HepG2 (cell line): ENCODE results near the gene ZNF764. TPM values are rescaled to one million over a fixed set of nuclear protein-coding genes. Genes with fewer than 3 reads are reported as not detected.
A peak's percentile ranks its signal among the peaks of the same experiment; 100 is the strongest.

Experiments used
- CHD4 ChIP-seq: fragments of 200-600 bp; sonication (generic); IDR thresholded peaks from 2 replicates; pipeline ENCODE4 v1.7.0; 2017; ENCODE audit warnings: mild to moderate bottlenecking, low read length, borderline replicate concordance
- DPF2 ChIP-seq: sonication (generic); formaldehyde crosslinking; IDR thresholded peaks from 2 replicates; pipeline ENCODE4 v1.4.0; 2020; ENCODE audit warnings: mild to moderate bottlenecking, low read depth, missing genetic modification reagents, borderline replicate concordance
- HNRNPH1 ChIP-seq: fragments of 200-400 bp; formaldehyde crosslinking; optimal IDR thresholded peaks from 2 replicates; pipeline ENCODE3; 2017; ENCODE audit warnings: mild to moderate bottlenecking, low read depth, low read length
- JUN ChIP-seq: sonication (generic); formaldehyde crosslinking; IDR thresholded peaks from 2 replicates; pipeline ENCODE4 v1.4.0; 2020; ENCODE audit warnings: mild to moderate bottlenecking, missing genetic modification reagents
- NONO ChIP-seq, 2 experiments: fragments of 450-650 bp in 1 of 2; sonication (generic) in 1 of 2; formaldehyde crosslinking in 1 of 2; IDR thresholded peaks in 1 of 2; conservative IDR thresholded peaks in 1 of 2; 2 replicates each; pipeline versions ENCODE4 v1.6.1 to v1.8.0; 2017 to 2022; ENCODE audit warnings: mild to moderate bottlenecking in 1 of 2, missing genetic modification reagents in 1 of 2, moderate library complexity in 1 of 2
- REPIN1 ChIP-seq: sonication (generic); formaldehyde crosslinking; IDR thresholded peaks from 2 replicates; pipeline ENCODE4 v1.8.0; 2022; ENCODE audit warnings: missing genetic modification reagents, low read depth, mild to moderate bottlenecking, borderline replicate concordance
- SRSF9 ChIP-seq: fragments of 200-400 bp; formaldehyde crosslinking; IDR thresholded peaks from 2 replicates; pipeline ENCODE4 v1.6.1; 2018; ENCODE audit warnings: borderline replicate concordance, mild to moderate bottlenecking, low read depth, low read length; ENCODE audit not compliant: insufficient read depth, poor library complexity, severe bottlenecking
- TBP ChIP-seq: sonication (generic); formaldehyde crosslinking; IDR thresholded peaks from 2 replicates; pipeline ENCODE4 v1.5.0; 2020; ENCODE audit warnings: missing genetic modification reagents
- U2AF1 ChIP-seq: fragments of 200-400 bp; formaldehyde crosslinking; optimal IDR thresholded peaks from 2 replicates; pipeline ENCODE3; 2017; ENCODE audit warnings: mild to moderate bottlenecking, low read depth, low read length
- YEATS2 ChIP-seq: sonication (generic); formaldehyde crosslinking; IDR thresholded peaks from 2 replicates; pipeline ENCODE4 v1.4.0; 2020; ENCODE audit warnings: missing genetic modification reagents, borderline replicate concordance
- ZFP36L2 ChIP-seq: sonication (generic); formaldehyde crosslinking; IDR thresholded peaks from 2 replicates; pipeline ENCODE4 v1.4.0; 2020; ENCODE audit warnings: missing genetic modification reagents
- ZNF256 ChIP-seq: sonication (generic); formaldehyde crosslinking; conservative IDR thresholded peaks from 2 replicates; pipeline ENCODE4 v1.4.0; 2020; ENCODE audit warnings: missing genetic modification reagents
- ZNF33A ChIP-seq: sonication (generic); formaldehyde crosslinking; IDR thresholded peaks from 2 replicates; pipeline ENCODE4 v1.5.1; 2020; ENCODE audit warnings: missing genetic modification reagents, mild to moderate bottlenecking, moderate library complexity, borderline replicate concordance
- ZNF496 ChIP-seq: sonication (generic); formaldehyde crosslinking; IDR thresholded peaks from 2 replicates; pipeline ENCODE4 v1.8.1; 2023; ENCODE audit warnings: mild to moderate bottlenecking, moderate library complexity, missing genetic modification reagents; ENCODE audit not compliant: insufficient replicate concordance
- ZNF678 ChIP-seq: sonication (generic); formaldehyde crosslinking; IDR thresholded peaks from 2 replicates; pipeline ENCODE4 v1.4.0; 2020; ENCODE audit warnings: mild to moderate bottlenecking, missing genetic modification reagents
- polyA plus RNA-seq, 8 experiments: library from polyadenylated mRNA; depleted of rRNA in 3 of 8; stranded (reverse) in 7 of 8; unstranded in 1 of 8; fragments of >200 nt; fragmentation: Illumina TruSeq in 4 of 8; extraction: Trizol in 4 of 8; gene quantifications; 2 replicates each; pipeline versions ENCODE4 v1.2.1 to v1.2.3, GENCODE V29; 2011 to 2016; ENCODE audit warnings: low read depth in 4 of 8, missing spikeins in 1 of 8, mixed read lengths in 1 of 8; ENCODE audit not compliant: insufficient read depth in 1 of 8
- total RNA-seq, 5 experiments: library from RNA; depleted of rRNA; stranded (reverse); fragments of >200 nt; fragmentation: Illumina TruSeq; extraction: Trizol; gene quantifications; 2 replicates each; pipeline ENCODE4 v1.2.3, GENCODE V29; 2016; ENCODE audit warnings: low read depth in 1 of 5
- TF ChIP-seq, protein P1 (sequence below): sonication (generic); formaldehyde crosslinking; IDR thresholded peaks from 2 replicates; pipeline ENCODE4 v1.4.0; 2020; ENCODE audit warnings: missing genetic modification reagents, borderline replicate concordance
- TF ChIP-seq, protein P2 (sequence below): IDR thresholded peaks from 2 replicates; pipeline ENCODE4 v1.6.1; 2012; ENCODE audit warnings: low read depth, low read length, improper control_type of control experiment
- TF ChIP-seq, protein P3 (sequence below): sonication (generic); formaldehyde crosslinking; IDR thresholded peaks from 2 replicates; pipeline ENCODE4 v1.4.0; 2020; ENCODE audit warnings: missing genetic modification reagents
- TF ChIP-seq, protein P4 (sequence below): sonication (generic); formaldehyde crosslinking; IDR thresholded peaks from 2 replicates; pipeline ENCODE4 v1.5.1; 2020; ENCODE audit warnings: mild to moderate bottlenecking, missing genetic modification reagents, moderate library complexity

The ZNF764 gene
- total and polyA plus RNA-seq, 2 of the 13 experiments (the other 11 are each of a cell fraction or from before 2014, with no cell fraction given): 4.1 to 9.1 TPM

DNA sequence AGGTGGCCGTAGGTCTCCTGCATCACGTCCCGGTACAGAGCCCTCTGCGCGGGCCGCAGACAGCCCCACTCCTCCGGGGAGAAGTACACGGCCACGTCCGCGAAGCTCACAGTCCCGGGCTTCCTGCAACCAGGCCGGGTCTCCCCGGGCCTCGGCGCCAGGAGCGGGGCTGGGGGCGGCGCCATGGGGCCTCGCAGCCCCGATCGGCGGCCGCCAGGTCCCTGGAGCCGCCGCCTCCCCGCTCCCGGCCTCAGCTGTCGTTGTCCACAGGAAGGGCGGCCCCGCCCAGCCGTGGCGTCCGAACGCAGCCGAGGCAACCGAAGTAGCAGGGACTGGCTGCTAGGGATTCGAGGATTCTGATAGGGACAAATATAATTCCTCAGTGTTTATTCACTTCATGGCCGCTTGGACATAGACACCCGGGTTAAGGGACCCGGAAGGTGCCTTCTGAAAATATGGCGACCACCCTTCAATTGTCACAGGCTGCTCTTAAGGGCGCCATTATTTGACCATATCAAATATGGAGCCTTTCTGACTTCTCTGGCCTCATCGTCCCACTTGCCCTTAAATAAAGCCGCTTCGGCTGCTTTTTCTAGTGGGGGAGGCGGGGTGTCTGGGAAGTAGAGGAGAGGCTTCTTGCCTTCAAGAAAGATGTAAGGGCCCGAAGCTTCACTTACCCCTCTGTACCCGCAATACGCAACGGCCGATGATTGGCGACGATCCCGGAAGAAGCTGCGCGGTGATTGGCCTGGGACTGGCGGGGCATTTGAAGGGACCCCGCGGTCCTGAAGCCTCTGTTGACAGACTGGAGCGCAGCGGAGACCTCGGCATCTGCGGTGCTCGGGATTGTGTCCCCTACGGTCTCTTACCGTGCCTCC lies 13.5 kb upstream of the ZNF764 start, which contains the start of gene ZNF688 (continued):
- no peak for TF ChIP-seq HNRNPH1
- TF ChIP-seq, protein P1, sequence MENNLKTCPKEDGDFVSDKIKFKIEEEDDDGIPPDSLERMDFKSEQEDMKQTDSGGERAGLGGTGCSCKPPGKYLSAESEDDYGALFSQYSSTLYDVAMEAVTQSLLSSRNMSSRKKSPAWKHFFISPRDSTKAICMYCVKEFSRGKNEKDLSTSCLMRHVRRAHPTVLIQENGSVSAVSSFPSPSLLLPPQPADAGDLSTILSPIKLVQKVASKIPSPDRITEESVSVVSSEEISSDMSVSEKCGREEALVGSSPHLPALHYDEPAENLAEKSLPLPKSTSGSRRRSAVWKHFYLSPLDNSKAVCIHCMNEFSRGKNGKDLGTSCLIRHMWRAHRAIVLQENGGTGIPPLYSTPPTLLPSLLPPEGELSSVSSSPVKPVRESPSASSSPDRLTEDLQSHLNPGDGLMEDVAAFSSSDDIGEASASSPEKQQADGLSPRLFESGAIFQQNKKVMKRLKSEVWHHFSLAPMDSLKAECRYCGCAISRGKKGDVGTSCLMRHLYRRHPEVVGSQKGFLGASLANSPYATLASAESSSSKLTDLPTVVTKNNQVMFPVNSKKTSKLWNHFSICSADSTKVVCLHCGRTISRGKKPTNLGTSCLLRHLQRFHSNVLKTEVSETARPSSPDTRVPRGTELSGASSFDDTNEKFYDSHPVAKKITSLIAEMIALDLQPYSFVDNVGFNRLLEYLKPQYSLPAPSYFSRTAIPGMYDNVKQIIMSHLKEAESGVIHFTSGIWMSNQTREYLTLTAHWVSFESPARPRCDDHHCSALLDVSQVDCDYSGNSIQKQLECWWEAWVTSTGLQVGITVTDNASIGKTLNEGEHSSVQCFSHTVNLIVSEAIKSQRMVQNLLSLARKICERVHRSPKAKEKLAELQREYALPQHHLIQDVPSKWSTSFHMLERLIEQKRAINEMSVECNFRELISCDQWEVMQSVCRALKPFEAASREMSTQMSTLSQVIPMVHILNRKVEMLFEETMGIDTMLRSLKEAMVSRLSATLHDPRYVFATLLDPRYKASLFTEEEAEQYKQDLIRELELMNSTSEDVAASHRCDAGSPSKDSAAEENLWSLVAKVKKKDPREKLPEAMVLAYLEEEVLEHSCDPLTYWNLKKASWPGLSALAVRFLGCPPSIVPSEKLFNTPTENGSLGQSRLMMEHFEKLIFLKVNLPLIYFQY (CRISPR knock-in tag): 0 out of 2 replicates have a peak, but pooled peaks have one; percentile 0
- TF ChIP-seq CHD4: no peak
- TF ChIP-seq, protein P2, sequence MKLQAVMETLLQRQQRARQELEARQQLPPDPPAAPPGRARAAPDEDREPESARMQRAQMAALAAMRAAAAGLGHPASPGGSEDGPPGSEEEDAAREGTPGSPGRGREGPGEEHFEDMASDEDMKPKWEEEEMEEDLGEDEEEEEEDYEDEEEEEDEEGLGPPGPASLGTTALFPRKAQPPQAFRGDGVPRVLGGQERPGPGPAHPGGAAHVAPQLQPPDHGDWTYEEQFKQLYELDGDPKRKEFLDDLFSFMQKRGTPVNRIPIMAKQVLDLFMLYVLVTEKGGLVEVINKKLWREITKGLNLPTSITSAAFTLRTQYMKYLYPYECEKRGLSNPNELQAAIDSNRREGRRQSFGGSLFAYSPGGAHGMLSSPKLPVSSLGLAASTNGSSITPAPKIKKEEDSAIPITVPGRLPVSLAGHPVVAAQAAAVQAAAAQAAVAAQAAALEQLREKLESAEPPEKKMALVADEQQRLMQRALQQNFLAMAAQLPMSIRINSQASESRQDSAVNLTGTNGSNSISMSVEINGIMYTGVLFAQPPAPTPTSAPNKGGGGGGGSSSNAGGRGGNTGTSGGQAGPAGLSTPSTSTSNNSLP: no peak; the same call in none of the 2 replicates
- TF ChIP-seq REPIN1 (CRISPR knock-in tag): peak; percentile 77
- no peak for TF ChIP-seq U2AF1
- peak; percentile 87; the same call in 1 of the 2 replicates for TF ChIP-seq ZNF33A (CRISPR knock-in tag)
- TF ChIP-seq YEATS2 (CRISPR knock-in tag): peak; percentile 46; the same call in 1 of the 2 replicates
- TF ChIP-seq DPF2: no peak
- no peak for TF ChIP-seq ZNF256 (CRISPR knock-in tag)
- no peak for TF ChIP-seq ZNF678
- no peak for TF ChIP-seq TBP (CRISPR knock-in tag)
- no peak for TF ChIP-seq JUN
- TF ChIP-seq, protein P3, sequence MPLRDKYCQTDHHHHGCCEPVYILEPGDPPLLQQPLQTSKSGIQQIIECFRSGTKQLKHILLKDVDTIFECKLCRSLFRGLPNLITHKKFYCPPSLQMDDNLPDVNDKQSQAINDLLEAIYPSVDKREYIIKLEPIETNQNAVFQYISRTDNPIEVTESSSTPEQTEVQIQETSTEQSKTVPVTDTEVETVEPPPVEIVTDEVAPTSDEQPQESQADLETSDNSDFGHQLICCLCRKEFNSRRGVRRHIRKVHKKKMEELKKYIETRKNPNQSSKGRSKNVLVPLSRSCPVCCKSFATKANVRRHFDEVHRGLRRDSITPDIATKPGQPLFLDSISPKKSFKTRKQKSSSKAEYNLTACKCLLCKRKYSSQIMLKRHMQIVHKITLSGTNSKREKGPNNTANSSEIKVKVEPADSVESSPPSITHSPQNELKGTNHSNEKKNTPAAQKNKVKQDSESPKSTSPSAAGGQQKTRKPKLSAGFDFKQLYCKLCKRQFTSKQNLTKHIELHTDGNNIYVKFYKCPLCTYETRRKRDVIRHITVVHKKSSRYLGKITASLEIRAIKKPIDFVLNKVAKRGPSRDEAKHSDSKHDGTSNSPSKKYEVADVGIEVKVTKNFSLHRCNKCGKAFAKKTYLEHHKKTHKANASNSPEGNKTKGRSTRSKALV (CRISPR knock-in tag): 0 out of 2 replicates have a peak, but pooled peaks have one; percentile 43
- no peak for TF ChIP-seq SRSF9
- TF ChIP-seq ZFP36L2 (CRISPR knock-in tag): no peak
- no peak for TF ChIP-seq NONO (IDR thresholded peaks at IDR 0.05)
- peak; percentile 15 for TF ChIP-seq NONO (CRISPR knock-in tag; conservative IDR thresholded peaks at IDR 0.05)
- TF ChIP-seq, protein P4, sequence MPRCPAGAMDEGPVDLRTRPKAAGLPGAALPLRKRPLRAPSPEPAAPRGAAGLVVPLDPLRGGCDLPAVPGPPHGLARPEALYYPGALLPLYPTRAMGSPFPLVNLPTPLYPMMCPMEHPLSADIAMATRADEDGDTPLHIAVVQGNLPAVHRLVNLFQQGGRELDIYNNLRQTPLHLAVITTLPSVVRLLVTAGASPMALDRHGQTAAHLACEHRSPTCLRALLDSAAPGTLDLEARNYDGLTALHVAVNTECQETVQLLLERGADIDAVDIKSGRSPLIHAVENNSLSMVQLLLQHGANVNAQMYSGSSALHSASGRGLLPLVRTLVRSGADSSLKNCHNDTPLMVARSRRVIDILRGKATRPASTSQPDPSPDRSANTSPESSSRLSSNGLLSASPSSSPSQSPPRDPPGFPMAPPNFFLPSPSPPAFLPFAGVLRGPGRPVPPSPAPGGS: peak; percentile 69
- TF ChIP-seq ZNF496 (CRISPR knock-in tag): no peak
